Karpas-422 (cell line): ENCODE data around the gene ASL. TPM values are rescaled to one million over a fixed set of nuclear protein-coding genes. Genes with fewer than 3 reads are reported as not detected.
A peak's percentile ranks its signal among the peaks of the same experiment; 100 is the strongest.
"Not testable (repeated sequence)": the region's sequence is repeated elsewhere in the genome, so short reads cannot be mapped to it uniquely, and the experiment has no call there.

ENCODE experiments used
- DNase-seq: peaks from one replicate; pipeline ENCODE4 v3.0.0-alpha.2; 2015
- H2AFZ ChIP-seq: fragments of 200-600 bp; sonication (generic); 2 replicates; pipeline ENCODE4 v1.6.1; 2014; ENCODE audit warnings: antibody characterized with exemption, low read length, mixed read lengths
- H3K27ac ChIP-seq: fragments of 200-600 bp; sonication (generic); 2 replicates; pipeline ENCODE4 v1.5.1; 2014; ENCODE audit warnings: mild to moderate bottlenecking, low read length, moderate library complexity
- H3K27me3 ChIP-seq: fragments of 200-600 bp; sonication (generic); 2 replicates; pipeline ENCODE4 v1.6.1; 2014; ENCODE audit warnings: low read length, mixed read lengths
- H3K36me3 ChIP-seq: fragments of 200-600 bp; sonication (generic); 2 replicates; pipeline ENCODE4 v1.6.1; 2014; ENCODE audit warnings: low read length, mixed read lengths; ENCODE audit not compliant: insufficient read depth
- H3K4me1 ChIP-seq: fragments of 200-600 bp; sonication (generic); 2 replicates; pipeline ENCODE4 v1.6.1; 2014; ENCODE audit warnings: mild to moderate bottlenecking, low read length, mixed read lengths
- H3K4me2 ChIP-seq: fragments of 200-600 bp; sonication (generic); 2 replicates; pipeline ENCODE4 v1.6.1; 2014; ENCODE audit warnings: low read length, low read depth, mild to moderate bottlenecking; ENCODE audit not compliant: poor library complexity, severe bottlenecking
- H3K4me3 ChIP-seq: fragments of 200-600 bp; sonication (generic); 2 replicates; pipeline ENCODE4 v1.5.1; 2014; ENCODE audit warnings: mild to moderate bottlenecking, antibody characterized with exemption, low read length, mixed read lengths
- H3K79me2 ChIP-seq: fragments of 200-600 bp; sonication (generic); 2 replicates; pipeline ENCODE4 v1.6.1; 2014; ENCODE audit warnings: mild to moderate bottlenecking, low read length, mixed read lengths
- H3K9ac ChIP-seq: fragments of 200-600 bp; sonication (generic); 2 replicates; pipeline ENCODE4 v1.6.0; 2014; ENCODE audit warnings: low read length
- H3K9me2 ChIP-seq: fragments of 200-600 bp; sonication (generic), shearing (Covaris generic); replicated peaks from 2 replicates; pipeline ENCODE4 v1.6.0; 2014; ENCODE audit warnings: mild to moderate bottlenecking, low read length, moderate library complexity; ENCODE audit not compliant: insufficient read depth
- H3K9me3 ChIP-seq: fragments of 300-700, 200-600 bp; sonication (generic); 2 replicates; pipeline ENCODE4 v1.6.1; 2014; ENCODE audit warnings: low read length, mixed read lengths
- H4K20me1 ChIP-seq: fragments of 200-600 bp; sonication (generic); 2 replicates; pipeline ENCODE4 v1.6.1; 2014; ENCODE audit warnings: mild to moderate bottlenecking, antibody characterized with exemption, low read length, low read depth; ENCODE audit not compliant: insufficient read depth
- total RNA-seq: library from RNA; depleted of rRNA; stranded (reverse); fragments of >200 nt; shearing (Covaris generic); gene quantifications from 2 replicates; pipeline ENCODE4 v1.2.3, GENCODE V29; 2014; ENCODE audit warnings: low replicate concordance

Gene ASL
- total RNA-seq, 1 experiment from 2014 or later, result 19.4 TPM

GRCh38 chr7:66055321-66055956 is 20.2 kb upstream of the ASL start:
- no peaks in the 10 kb centered on the region for H3K9me2 ChIP-seq
- H3K79me2 ChIP-seq, result no peaks in the 10 kb centered on the region
- H4K20me1 ChIP-seq, result no peaks in the 10 kb centered on the region
- H3K9ac ChIP-seq, result no peak overlapping the region
- H3K36me3 ChIP-seq, result no peaks in the 10 kb centered on the region
- H2AFZ ChIP-seq, result no peak overlapping the region
- no peak overlapping the region for H3K4me3 ChIP-seq
- no peaks in the 10 kb centered on the region for H3K9me3 ChIP-seq
- H3K4me1 ChIP-seq, result no peaks in the 10 kb centered on the region
- no peak for DNase-seq
- no peak overlapping the region for H3K27ac ChIP-seq
- no peaks in the 10 kb centered on the region for H3K27me3 ChIP-seq
- H3K4me2 ChIP-seq, result no peak overlapping the region

DNA sequence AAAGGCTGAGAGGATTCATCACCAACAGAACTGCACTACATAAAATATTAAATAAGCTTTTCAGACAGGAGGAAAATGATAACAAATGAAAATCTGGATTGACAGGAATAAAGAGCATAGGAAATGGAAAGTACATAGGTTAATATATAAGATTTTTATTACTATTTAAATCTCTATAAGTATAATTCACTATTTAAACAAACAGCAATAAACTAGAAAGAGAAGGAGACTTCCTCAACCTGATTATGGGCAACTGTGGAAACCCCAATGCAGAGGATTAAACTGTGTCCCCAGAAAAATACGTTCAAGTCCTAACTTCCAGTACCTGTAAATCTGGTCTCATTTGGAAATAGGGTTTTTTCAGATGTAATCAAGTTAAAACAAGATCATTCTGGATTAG is 14.8 kb upstream of the ASL start:
- no peak for DNase-seq
- no peak overlapping the region for H3K27ac ChIP-seq
- no peaks in the 10 kb centered on the region for H4K20me1 ChIP-seq
- no peaks in the 10 kb centered on the region for H3K36me3 ChIP-seq
- H3K9me2 ChIP-seq, result no peaks in the 10 kb centered on the region
- H3K27me3 ChIP-seq, result no peaks in the 10 kb centered on the region
- H3K4me3 ChIP-seq, result no peak overlapping the region
- H3K79me2 ChIP-seq, result no peaks in the 10 kb centered on the region
- no peak overlapping the region for H3K9ac ChIP-seq
- no peak overlapping the region for H3K4me2 ChIP-seq
- H2AFZ ChIP-seq, result no peak overlapping the region
- no peaks in the 10 kb centered on the region for H3K9me3 ChIP-seq
- H3K4me1 ChIP-seq, result no peaks in the 10 kb centered on the region

DNA sequence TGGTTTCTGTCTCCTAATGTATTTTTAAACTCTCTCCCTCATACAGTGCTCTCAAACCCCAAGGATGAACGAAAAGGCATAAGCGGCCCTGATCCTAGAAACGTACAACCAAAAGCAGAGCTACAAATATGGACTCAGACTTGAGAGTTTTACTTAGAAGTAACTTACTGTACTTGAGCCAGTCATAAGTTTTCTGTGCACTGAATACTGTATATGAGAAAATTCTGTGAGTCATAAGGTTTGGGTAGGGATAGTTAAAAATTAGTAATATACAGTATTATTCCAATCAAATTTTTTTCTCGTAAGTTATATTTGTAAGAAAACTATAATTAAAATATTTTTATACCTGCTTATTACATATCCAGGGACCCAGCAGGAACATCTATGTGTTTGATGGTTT is 5.9 kb upstream of the ASL start:
- no peaks in the 10 kb centered on the region for H3K4me1 ChIP-seq
- no peaks in the 10 kb centered on the region for H3K36me3 ChIP-seq
- no peaks in the 10 kb centered on the region for H3K27me3 ChIP-seq
- H3K9me3 ChIP-seq, result no peaks in the 10 kb centered on the region
- no peak overlapping the region for H3K4me3 ChIP-seq
- no peak overlapping the region for H2AFZ ChIP-seq
- H3K9ac ChIP-seq, result no peak overlapping the region
- H3K9me2 ChIP-seq, result no peaks in the 10 kb centered on the region
- no peak overlapping the region for H3K27ac ChIP-seq
- H3K79me2 ChIP-seq, result no peaks in the 10 kb centered on the region
- H3K4me2 ChIP-seq, result no peak overlapping the region
- no peaks in the 10 kb centered on the region for H4K20me1 ChIP-seq
- DNase-seq, result no peak

- Histone ChIP-seq H3K4me2 (no peak overlapping the region), H3K9me3 (no peaks in the 10 kb centered on the region), H2AFZ (no peak overlapping the region), H3K4me1 (no peaks in the 10 kb centered on the region), H3K36me3 (no peaks in the 10 kb centered on the region), H3K27ac (no peak overlapping the region), H3K9ac (no peak overlapping the region), H3K9me2 (no peaks in the 10 kb centered on the region), H4K20me1 (no peaks in the 10 kb centered on the region), H3K79me2 (no peaks in the 10 kb centered on the region), H3K27me3 (no peaks in the 10 kb centered on the region), H3K4me3 (no peak overlapping the region)
- no peak for DNase-seq
Measured at GRCh38 chr7:66070222-66070621, 5.4 kb upstream of the ASL start.

DNA sequence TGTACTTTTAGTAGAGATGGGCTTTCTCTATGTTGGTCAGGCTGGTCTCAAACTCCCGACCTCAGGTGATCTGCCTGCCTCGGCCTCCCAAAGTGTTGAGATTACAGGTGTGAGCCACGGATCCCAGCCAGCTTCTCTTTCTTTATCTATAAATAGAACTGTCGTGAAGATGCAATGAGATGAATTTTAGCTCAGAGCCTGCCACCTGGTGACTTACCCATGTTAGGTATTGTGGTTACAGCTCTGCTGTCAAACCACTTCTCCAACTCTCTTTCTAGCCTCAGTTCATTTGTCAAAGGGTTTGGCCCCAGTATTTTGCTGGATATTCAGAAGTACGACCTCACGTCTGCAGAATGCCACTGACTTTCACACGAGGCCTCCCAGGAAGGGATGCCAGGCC is 3.4 kb upstream of the ASL start:
- not testable (repeated sequence) for H3K9ac ChIP-seq, H3K27ac ChIP-seq, H3K4me2 ChIP-seq, H3K36me3 ChIP-seq, H4K20me1 ChIP-seq, H3K9me3 ChIP-seq, H3K9me2 ChIP-seq, H3K4me1 ChIP-seq, H3K27me3 ChIP-seq, H3K4me3 ChIP-seq, H2AFZ ChIP-seq
- DNase-seq, result peak; percentile 43
- H3K79me2 ChIP-seq, result peaks cover 14% of the 10 kb centered on the region

- Histone ChIP-seq H3K36me3 (0 out of 2 replicates have a peak, but pooled peaks cover 3% of the 10 kb centered on the region), H3K27me3 (no peaks in the 10 kb centered on the region), H3K79me2 (peaks cover 30% of the 10 kb centered on the region), H3K4me2 (peak overlapping the region; percentile 82), H3K9me3 (no peaks in the 10 kb centered on the region), H2AFZ (peak overlapping the region; percentile 82; the same call in 1 of the 2 replicates), H3K4me3 (peak overlapping the region; percentile 77), H3K4me1 (peaks cover 9% of the 10 kb centered on the region), H4K20me1 (no peaks in the 10 kb centered on the region), H3K9me2 (no peaks in the 10 kb centered on the region), H3K9ac (peak overlapping the region; percentile 90), H3K27ac (0 out of 2 replicates have a peak overlapping the region, but pooled peaks have one; percentile 23)
- DNase-seq, result peak; percentile 68
Measured at GRCh38 chr7:66076462-66077329, 1.1 kb downstream of the ASL start.

DNA sequence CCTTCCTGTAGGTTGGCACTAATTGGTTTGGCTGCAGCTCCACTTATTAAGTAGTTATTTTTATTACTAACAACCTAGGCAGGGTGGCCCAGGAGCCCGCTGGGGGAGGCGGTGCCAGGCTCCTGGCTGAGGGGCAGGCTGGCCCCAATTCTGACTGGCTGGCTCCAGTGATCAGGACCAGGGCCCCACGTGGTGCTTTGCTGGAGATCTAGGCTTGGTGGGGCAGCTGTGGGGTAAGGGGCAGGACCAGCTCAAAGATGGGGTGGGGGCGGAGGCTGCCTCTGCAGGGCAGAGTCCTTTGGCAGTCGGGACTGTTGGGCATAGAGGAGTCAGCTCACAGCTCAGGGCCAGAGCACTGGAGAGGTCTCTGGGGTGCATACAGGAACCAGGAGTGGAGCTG is 2.4 kb downstream of the ASL start:
- H3K79me2 ChIP-seq, result peaks cover 30% of the 10 kb centered on the region
- no peaks in the 10 kb centered on the region for H3K27me3 ChIP-seq
- no peaks in the 10 kb centered on the region for H3K9me2 ChIP-seq
- no peak overlapping the region for H3K4me2 ChIP-seq
- H4K20me1 ChIP-seq, result no peaks in the 10 kb centered on the region
- H3K4me3 ChIP-seq, result no peak overlapping the region
- H2AFZ ChIP-seq, result no peak overlapping the region
- DNase-seq, result no peak
- H3K4me1 ChIP-seq, result peaks cover 9% of the 10 kb centered on the region
- H3K36me3 ChIP-seq, result 0 out of 2 replicates have a peak, but pooled peaks cover 3% of the 10 kb centered on the region
- no peak overlapping the region for H3K27ac ChIP-seq
- H3K9me3 ChIP-seq, result no peaks in the 10 kb centered on the region
- H3K9ac ChIP-seq, result no peak overlapping the region

DNA sequence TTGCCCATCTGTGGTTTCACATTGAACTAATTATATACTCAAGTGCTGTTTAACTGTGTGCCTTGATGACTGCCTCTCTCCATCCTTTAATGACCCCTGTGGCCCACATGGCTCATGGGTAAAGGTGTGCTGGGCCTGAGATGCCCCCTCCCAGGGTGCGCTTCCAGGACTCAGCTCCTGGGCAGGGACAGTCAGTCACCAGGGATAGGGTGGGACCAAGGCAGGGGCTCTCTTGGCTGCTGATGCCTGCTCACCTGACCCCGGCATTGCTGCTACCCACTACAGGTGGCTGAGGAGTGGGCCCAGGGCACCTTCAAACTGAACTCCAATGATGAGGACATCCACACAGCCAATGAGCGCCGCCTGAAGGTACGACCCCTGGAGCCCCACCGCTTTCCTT is 6.5 kb downstream of the ASL start:
- H3K36me3 ChIP-seq, result 0 out of 2 replicates have a peak, but pooled peaks cover 3% of the 10 kb centered on the region
- H3K4me2 ChIP-seq, result no peak overlapping the region
- H3K9me3 ChIP-seq, result no peaks in the 10 kb centered on the region
- H3K4me3 ChIP-seq, result no peak overlapping the region
- H3K27ac ChIP-seq, result no peak overlapping the region
- peaks cover 2% of the 10 kb centered on the region for H3K4me1 ChIP-seq
- H3K79me2 ChIP-seq, result peaks cover 17% of the 10 kb centered on the region
- H3K9me2 ChIP-seq, result no peaks in the 10 kb centered on the region
- no peak overlapping the region for H3K9ac ChIP-seq
- no peak overlapping the region for H2AFZ ChIP-seq
- H4K20me1 ChIP-seq, result no peaks in the 10 kb centered on the region
- no peaks in the 10 kb centered on the region for H3K27me3 ChIP-seq
- no peak for DNase-seq
